Spleen (tissue), 11 donors: Measurements from ENCODE around the gene PPM1A. TPM values are rescaled to one million over a fixed set of nuclear protein-coding genes. Genes with fewer than 3 reads are reported as not detected.

ENCODE experiments used
- DNase-seq: peaks from one replicate; pipeline ENCODE4 v3.0.0-alpha.2; 2020
- H3K27ac ChIP-seq, 8 donors: fragments of 200-600 bp; sonication (generic) in 7 of 8; 1 replicate in 4 of 8; 2 replicates in 4 of 8; pipeline versions ENCODE4 v1.5.0 to v1.8.0; 2016 to 2021; ENCODE audit warnings: inconsistent platforms in 4 of 8, mild to moderate bottlenecking in 4 of 8, moderate library complexity in 1 of 8
- H3K27me3 ChIP-seq, 7 donors: fragments of 200-600 bp; sonication (generic) in 6 of 7; replicated peaks in 1 of 7; 1 replicate in 4 of 7; 2 replicates in 3 of 7; pipeline versions ENCODE4 v1.5.0 to v1.8.0; 2016 to 2021; ENCODE audit warnings: inconsistent platforms in 3 of 7, mild to moderate bottlenecking in 1 of 7
- H3K36me3 ChIP-seq, 6 donors: fragments of 200-600 bp; sonication (generic) in 5 of 6; 1 replicate in 4 of 6; 2 replicates in 2 of 6; pipeline versions ENCODE4 v1.5.0 to v1.8.0; 2016 to 2021; ENCODE audit warnings: inconsistent platforms in 2 of 6
- H3K4me1 ChIP-seq, 6 donors: fragments of 200-600 bp; sonication (generic) in 5 of 6; 1 replicate in 3 of 6; 2 replicates in 3 of 6; pipeline versions ENCODE4 v1.5.0 to v1.8.0; 2016 to 2021; ENCODE audit warnings: inconsistent platforms in 3 of 6
- H3K4me3 ChIP-seq, 8 donors: fragments of 200-600 bp; sonication (generic) in 7 of 8; 1 replicate in 4 of 8; 2 replicates in 4 of 8; pipeline versions ENCODE4 v1.5.0 to v1.8.0; 2016 to 2021; ENCODE audit warnings: inconsistent platforms in 4 of 8, mild to moderate bottlenecking in 4 of 8, moderate library complexity in 2 of 8
- H3K9me3 ChIP-seq, 8 donors: fragments of 200-600 bp; sonication (generic) in 7 of 8; 1 replicate in 4 of 8; 2 replicates in 4 of 8; pipeline versions ENCODE4 v1.5.0 to v1.8.0; 2016 to 2021; ENCODE audit warnings: inconsistent platforms in 4 of 8
- CTCF ChIP-seq, 11 experiments: fragments of 200-600 bp in 7 of 11; fragments of 450-650 bp in 4 of 11; sonication (generic) in 4 of 11; IDR thresholded peaks in 8 of 11; conservative IDR thresholded peaks in 3 of 11; 1 replicate in 7 of 11; 2 replicates in 4 of 11; pipeline versions ENCODE4 v1.4.0 to v1.8.0; 2016 to 2021; ENCODE audit warnings: antibody characterized with exemption in 11 of 11, inconsistent platforms in 4 of 11, mild to moderate bottlenecking in 1 of 11
- POLR2A ChIP-seq, 3 donors: fragments of 450-650 bp; IDR thresholded peaks; one replicate each; pipeline ENCODE4 v1.5.1; 2017; ENCODE audit warnings: antibody characterized with exemption in 3 of 3, mild to moderate bottlenecking in 1 of 3
- POLR2AphosphoS5 ChIP-seq, 3 donors: sonication (generic); formaldehyde crosslinking; IDR thresholded peaks; one replicate each; pipeline ENCODE4 v1.5.1; 2017; ENCODE audit warnings: antibody characterized with exemption in 3 of 3
- WGBS, 5 donors: extraction: QIAGEN DNeasy Blood & Tissue Kit in 3 of 5; methylation state at CpG; one replicate each; pipeline versions ENCODE4 v1.1.5 to v1.1.7; 2013 to 2018; 5-methylcytosine and 5-hydroxymethylcytosine counted together
- intact Hi-C: fragments of 100-400 bp; cut with DNase I; formaldehyde crosslinking; loops from one replicate; pipeline ENCODE4 v1.15.0; 2023; ENCODE audit warnings: low total_unique reads
- polyA plus RNA-seq, 3 donors: library from polyadenylated mRNA; stranded (reverse); fragments of 200-250 nt; gene quantifications; one replicate each; pipeline ENCODE4 v1.2.1, GENCODE V29; 2013
- total RNA-seq, 7 donors: library from RNA; depleted of rRNA in 3 of 7; stranded (reverse); fragments of >200 nt in 3 of 7; fragmentation: NEBNext Ultra II Directional in 4 of 7; extraction: Animal tissue kit (Norgen Biotek cat#: 25700) in 4 of 7; gene quantifications; one replicate each; pipeline versions ENCODE4 v1.1.0 to v1.2.1, GENCODE V29; 2016 to 2021
- donor health status: healthy with polysubstance abuse.
- donor health status: DM: no; HTN: no; CAD: no; lungs with moderate emphysema.
- donor health status: DM: no; HTN: no; CAD: no.
- donor health status: Bipolar disorder and iron deficiency.
- donor health status: healthy.
- donor health status: DM: no; HTN: no; CAD: no.
- donor health status: DM: yes; HTN: yes; CAD: no.

PPM1A gene
- total and polyA plus RNA-seq, 10 donors = 15.5 to 63.0 (median 45.0) TPM

GRCh38 chr14:60211153-60211552, 37.9 kb upstream of the PPM1A start:
- no peaks in the 10 kb centered on the region for H3K4me1 ChIP-seq
- intact Hi-C loops = no loop called here
- TF ChIP-seq POLR2AphosphoS5 (IDR thresholded peaks at IDR 0.05) (no peak), CTCF (IDR thresholded peaks at IDR 0.05 in 8 of 11, conservative IDR thresholded peaks at IDR 0.05 in 3 of 11) (no peak), POLR2A (IDR thresholded peaks at IDR 0.05) (no peak)
- no peaks in the 10 kb centered on the region for H3K9me3 ChIP-seq
- no peak for DNase-seq
- 95 to 99% (median 97%) methylated on average over 3 of the region's 3 CpGs for WGBS, 5 donors
- H3K27me3 ChIP-seq = no peaks in the 10 kb centered on the region
- H3K27ac ChIP-seq = no peak overlapping the region
- H3K36me3 ChIP-seq = no peaks in the 10 kb centered on the region
- H3K4me3 ChIP-seq = no peak overlapping the region

GRCh38 chr14:60212503-60213371, 36.3 kb upstream of the PPM1A start:
- DNase-seq = no peak
- Histone ChIP-seq H3K9me3 (no peaks in the 10 kb centered on the region), H3K36me3 (no peaks in the 10 kb centered on the region), H3K27ac (no peak overlapping the region), H3K4me1 (peaks cover 0 to 7% (median 2%) of the 10 kb centered on the region in 6 donors), H3K4me3 (no peak overlapping the region), H3K27me3 (no peaks in the 10 kb centered on the region)
- 74 to 87% (median 83%) methylated on average over 5 of the region's 5 CpGs for WGBS, 5 donors
- intact Hi-C loops = no loop called here
- TF ChIP-seq CTCF (IDR thresholded peaks at IDR 0.05 in 8 of 11, conservative IDR thresholded peaks at IDR 0.05 in 3 of 11) (no peak), POLR2AphosphoS5 (IDR thresholded peaks at IDR 0.05) (no peak), POLR2A (IDR thresholded peaks at IDR 0.05) (no peak)

- intact Hi-C loops = no loop called here
- TF ChIP-seq POLR2A (IDR thresholded peaks at IDR 0.05) (no peak), CTCF (IDR thresholded peaks at IDR 0.05 in 8 of 11, conservative IDR thresholded peaks at IDR 0.05 in 3 of 11) (no peak), POLR2AphosphoS5 (IDR thresholded peaks at IDR 0.05) (no peak)
Observed at GRCh38 chr14:60214003-60214402, 35.0 kb upstream of the PPM1A start.

GRCh38 chr14:60214415-60215126, 34.5 kb upstream of the PPM1A start:
- Histone ChIP-seq H3K4me1 (peaks cover 0 to 10% (median 4%) of the 10 kb centered on the region in 6 donors), H3K27me3 (no peaks in the 10 kb centered on the region), H3K9me3 (no peaks in the 10 kb centered on the region), H3K4me3 (no peak overlapping the region), H3K36me3 (no peaks in the 10 kb centered on the region), H3K27ac (no peak overlapping the region)
- DNase-seq = no peak
- intact Hi-C loops = no loop called here
- WGBS, 5 donors = 57 to 79% (median 68%) methylated on average over 1 of the region's 1 CpG
- TF ChIP-seq CTCF (IDR thresholded peaks at IDR 0.05 in 8 of 11, conservative IDR thresholded peaks at IDR 0.05 in 3 of 11) = no peak
- no peak for TF ChIP-seq POLR2A (IDR thresholded peaks at IDR 0.05)
- no peak for TF ChIP-seq POLR2AphosphoS5 (IDR thresholded peaks at IDR 0.05)

More at GRCh38 chr14:60214003-60214402, 35.0 kb upstream of the PPM1A start:
- H3K36me3 ChIP-seq = no peaks in the 10 kb centered on the region
- peaks cover 0 to 10% (median 4%) of the 10 kb centered on the region in 6 donors for H3K4me1 ChIP-seq
- no peaks in the 10 kb centered on the region for H3K9me3 ChIP-seq
- H3K27me3 ChIP-seq = no peaks in the 10 kb centered on the region
- 88 to 97% (median 94%) methylated on average over 3 of the region's 3 CpGs for WGBS, 5 donors
- no peak overlapping the region for H3K4me3 ChIP-seq
- DNase-seq = no peak
- H3K27ac ChIP-seq = no peak overlapping the region
